GM21367 (cell line): ENCODE results near the gene SPON1.
"Not testable (repeated sequence)": the region's sequence is repeated elsewhere in the genome, so short reads cannot be mapped to it uniquely, and the experiment has no call there.

Experiments used
- ATAC-seq: cut with Tn5 transposase; IDR thresholded peaks from one replicate; pipeline ENCODE4 v1.9.1; 2021; ENCODE audit not compliant: unreplicated experiment

The SPON1 gene

GRCh38 chr11:13974631-13975030 lies 12.1 kb downstream of the SPON1 start:
- no peak for ATAC-seq

GRCh38 chr11:13983081-13983751 lies 20.7 kb downstream of the SPON1 start:
- no peak for ATAC-seq

- ATAC-seq = no peak
Observed at GRCh38 chr11:13984616-13985450, 22.3 kb downstream of the SPON1 start.

- not testable (repeated sequence) for ATAC-seq
Observed at GRCh38 chr11:13986695-13987094, 24.2 kb downstream of the SPON1 start.

GRCh38 chr11:13992158-13992856 lies 29.8 kb downstream of the SPON1 start:
- ATAC-seq = not testable (repeated sequence)

GRCh38 chr11:13993096-13993765 lies 30.7 kb downstream of the SPON1 start:
- no peak for ATAC-seq

- no peak for ATAC-seq
Observed at GRCh38 chr11:13997881-13998280, 35.4 kb downstream of the SPON1 start.

GRCh38 chr11:13999704-14000103 lies 37.2 kb downstream of the SPON1 start:
- ATAC-seq = no peak

GRCh38 chr11:14001597-14001996 lies 39.1 kb downstream of the SPON1 start:
- ATAC-seq = no peak

- ATAC-seq = no peak
Observed at GRCh38 chr11:14007566-14007965, 45.0 kb downstream of the SPON1 start.

GRCh38 chr11:14010665-14011064 lies 48.1 kb downstream of the SPON1 start:
- ATAC-seq = no peak

GRCh38 chr11:14012846-14013245 lies 50.3 kb downstream of the SPON1 start:
- no peak for ATAC-seq

GRCh38 chr11:14015711-14016110 lies 53.2 kb downstream of the SPON1 start:
- ATAC-seq = no peak

- ATAC-seq = no peak
Observed at GRCh38 chr11:14018441-14018840, 55.9 kb downstream of the SPON1 start.

- ATAC-seq = no peak
Observed at GRCh38 chr11:14021738-14022137, 59.2 kb downstream of the SPON1 start.

GRCh38 chr11:14022251-14022650 lies 59.7 kb downstream of the SPON1 start:
- ATAC-seq = no peak

GRCh38 chr11:14022821-14023220 lies 60.3 kb downstream of the SPON1 start:
- no peak for ATAC-seq

GRCh38 chr11:14026961-14027360 lies 64.4 kb downstream of the SPON1 start:
- ATAC-seq = no peak

GRCh38 chr11:14027525-14027924 lies 65.0 kb downstream of the SPON1 start:
- ATAC-seq = no peak

GRCh38 chr11:14029440-14029839 lies 66.9 kb downstream of the SPON1 start:
- no peak for ATAC-seq
